T-cell (primary cell): Measurements from ENCODE around the gene GCAT. TPM values are rescaled to one million over a fixed set of nuclear protein-coding genes. Genes with fewer than 3 reads are reported as not detected.

Experiments
- ATAC-seq, 4 experiments: fragments of 200-7000 bp in 3 of 4; fragments of 150-1000 bp in 1 of 4; cut with Tn5 transposase; replicated peaks in 1 of 4; 1 replicate in 3 of 4; 2 replicates in 1 of 4; pipeline ENCODE4 v1.10.0; 2021; ENCODE audit warnings: moderate library complexity in 3 of 4, mild to moderate bottlenecking in 2 of 4, moderate number of reproducible peaks in 1 of 4
- CTCF ChIA-PET, 2 donors: fragments of 300-600 bp; sonication (Branson Sonifier 250); formaldehyde crosslinking; loops; one replicate each; lab custom pipeline; 2022; ENCODE audit warnings: antibody characterized with exemption in 2 of 2; lab: Charles Lee
- POLR2A ChIA-PET, 2 donors: fragments of 300-600 bp; sonication (Branson Sonifier 250); formaldehyde crosslinking; loops; one replicate each; lab custom pipeline; 2022; ENCODE audit warnings: antibody characterized with exemption in 2 of 2; lab: Charles Lee
- DNase-seq, 35 experiments: peaks; one replicate each; pipeline versions ENCODE4 v3.0.0 to v3.0.0-alpha.2; 2013 to 2023
- H3K27ac ChIP-seq: one replicate; pipeline ENCODE4 v1.5.1; 2013; ENCODE audit warnings: low read length
- H3K27me3 ChIP-seq, 2 experiments: replicated peaks in 1 of 2; 1 replicate in 1 of 2; 2 replicates in 1 of 2; pipeline versions ENCODE4 v1.6.1 to v1.7.0; 2013; ENCODE audit warnings: low read length in 1 of 2, mixed read lengths in 1 of 2; ENCODE audit not compliant: control insufficient read depth in 2 of 2, insufficient read depth in 2 of 2; ENCODE audit errors: extremely low read depth in 1 of 2
- H3K36me3 ChIP-seq, 2 donors: 1 replicate in 1 of 2; 2 replicates in 1 of 2; pipeline versions ENCODE4 v1.6.1 to v1.7.0; 2013; ENCODE audit warnings: low read length in 1 of 2; ENCODE audit not compliant: control insufficient read depth in 2 of 2, insufficient read depth in 1 of 2; ENCODE audit errors: extremely low read depth in 1 of 2
- H3K4me1 ChIP-seq, 2 experiments: 1 replicate in 1 of 2; 2 replicates in 1 of 2; pipeline versions ENCODE4 v1.6.1 to v1.7.0; 2013; ENCODE audit warnings: low read length in 2 of 2, mixed read lengths in 1 of 2; ENCODE audit not compliant: insufficient read depth in 2 of 2, control insufficient read depth in 1 of 2; ENCODE audit errors: extremely low read depth in 1 of 2
- H3K4me3 ChIP-seq, 2 donors: 1 replicate in 1 of 2; 2 replicates in 1 of 2; pipeline versions ENCODE4 v1.5.1 to v1.7.0; 2013; ENCODE audit warnings: mild to moderate bottlenecking in 2 of 2, low read length in 1 of 2, moderate library complexity in 1 of 2; ENCODE audit not compliant: control insufficient read depth in 1 of 2; ENCODE audit errors: extremely low read depth in 1 of 2
- H3K9me3 ChIP-seq: 2 replicates; pipeline ENCODE4 v1.7.0; 2013
- H3K27ac Mint-ChIP-seq, 2 donors: one replicate each; pipeline ENCODE4 v1.8.0; 2020 to 2021; ENCODE audit warnings: mild to moderate bottlenecking in 2 of 2, mixed read lengths in 2 of 2
- H3K27me3 Mint-ChIP-seq, 2 donors: one replicate each; pipeline ENCODE4 v1.8.0; 2021 to 2022; ENCODE audit warnings: mixed read lengths in 2 of 2
- H3K36me3 Mint-ChIP-seq: one replicate; pipeline ENCODE4 v1.8.0; 2021; ENCODE audit warnings: mixed read lengths
- H3K4me1 Mint-ChIP-seq, 3 donors: one replicate each; pipeline ENCODE4 v1.8.0; 2020 to 2022; ENCODE audit warnings: mixed read lengths in 3 of 3, mild to moderate bottlenecking in 1 of 3
- H3K4me3 Mint-ChIP-seq, 3 donors: one replicate each; pipeline ENCODE4 v1.8.0; 2020 to 2022; ENCODE audit warnings: mild to moderate bottlenecking in 3 of 3, mixed read lengths in 3 of 3, moderate library complexity in 3 of 3
- H3K9me3 Mint-ChIP-seq, 3 donors: one replicate each; pipeline ENCODE4 v1.8.0; 2020 to 2022; ENCODE audit warnings: mixed read lengths in 3 of 3
- WGBS: methylation state at CpG from one replicate; pipeline ENCODE4 v1.1.5; 2013; ENCODE audit warnings: missing lambda C conversion rate; ENCODE audit not compliant: insufficient coverage; 5-methylcytosine and 5-hydroxymethylcytosine counted together
- total RNA-seq, 35 experiments: library from RNA in 6 of 35; stranded (reverse) in 6 of 35; fragments of 120-200 nt in 1 of 35; gene quantifications; one replicate each; pipeline versions ENCODE4 v1.2.1 to v1.2.4 and lab custom pipeline; 2013 to 2026

The GCAT gene
- total RNA-seq, 5 donors from 2014 or later (not counting 1 experiment from before 2014, with no cell fraction given), result 1.2 to 3.5 (median 2.3) TPM

DNA sequence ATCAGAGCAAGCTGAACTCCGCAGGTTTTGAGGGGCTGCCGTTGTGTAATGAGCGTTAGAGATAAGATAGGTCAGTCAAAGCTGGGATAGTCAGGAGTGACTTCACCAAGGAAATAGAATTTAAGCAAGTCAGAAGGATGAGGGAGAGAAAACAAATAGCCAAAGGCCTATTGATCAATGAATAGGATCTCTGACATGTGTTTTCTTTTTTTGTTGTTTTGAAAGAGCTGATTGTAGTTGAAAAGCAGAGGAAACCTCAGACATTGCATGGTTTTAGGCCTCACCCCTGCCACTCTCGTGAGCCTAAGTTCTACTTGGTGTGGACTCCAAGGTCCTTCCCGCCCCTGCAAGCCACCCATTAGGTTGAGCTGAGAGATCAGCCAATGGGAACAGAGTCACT is 44.7 kb downstream of the GCAT start:
- H3K36me3 Mint-ChIP-seq, result peaks cover 44% of the 10 kb centered on the region

DNA sequence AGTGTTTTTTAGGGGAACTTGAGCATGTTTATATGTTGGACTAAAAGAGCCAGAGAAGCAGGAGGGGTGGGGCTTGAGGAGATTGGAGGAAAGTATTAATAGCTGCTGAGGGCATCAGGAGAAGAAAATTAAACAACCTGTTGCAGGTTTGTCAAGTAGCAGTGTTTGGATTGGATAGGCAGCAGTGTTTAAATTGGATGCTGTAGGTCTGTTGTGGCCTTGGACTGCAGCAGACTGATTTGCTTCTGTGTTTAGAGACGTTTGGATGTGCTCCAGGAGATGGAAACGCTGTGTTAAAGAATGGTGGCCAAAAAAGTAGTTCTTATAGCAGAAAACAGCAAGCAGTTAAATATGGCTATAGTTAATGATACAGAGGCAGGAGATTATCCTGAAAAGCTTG is 47.2 kb downstream of the GCAT start:
- Mint-ChIP-seq H3K27me3 (no peaks in the 10 kb centered on the region), H3K9me3 (no peaks in the 10 kb centered on the region), H3K4me3 (no peak overlapping the region), H3K4me1 (peaks cover 42 to 45% (median 43%) of the 10 kb centered on the region in 3 donors), H3K36me3 (peaks cover 50% of the 10 kb centered on the region), H3K27ac (no peak overlapping the region)
- ChIA-PET POLR2A (no interaction called here), CTCF (no interaction called here)
- Histone ChIP-seq H3K9me3 (no peaks in the 10 kb centered on the region), H3K36me3 (peaks cover 2 to 71% of the 10 kb centered on the region in 2 donors), H3K4me3 (no peak overlapping the region), H3K27me3 (no peaks in the 10 kb centered on the region), H3K4me1 (peaks cover 8 to 21% of the 10 kb centered on the region in 2 experiments), H3K27ac (no peak overlapping the region)
- no peak for DNase-seq
- WGBS, result 78% methylated on average over 2 of the region's 2 CpGs
- ATAC-seq, result no peak

More for the DNA sequence above, 44.7 kb downstream of the GCAT start:
- no peak for ATAC-seq
- H3K27me3 ChIP-seq, result no peaks in the 10 kb centered on the region
- H3K9me3 Mint-ChIP-seq, result no peaks in the 10 kb centered on the region
- peaks cover 16 to 40% of the 10 kb centered on the region in 2 experiments for H3K4me1 ChIP-seq
- peaks cover 59 to 61% (median 61%) of the 10 kb centered on the region in 3 donors for H3K4me1 Mint-ChIP-seq
- no peak for DNase-seq
- WGBS, result 86% methylated on average over 4 of the region's 5 CpGs
- ChIA-PET CTCF (interaction anchor here in 1 of 2 donors (1.0 kb wide), 1 partner anchor 34 kb away, joined by 4 read pairs; no protein-coding TSS in a partner anchor), POLR2A (interaction anchor here in 1 of 2 donors (0.9 kb wide), 1 partner anchor 9 kb away, joined by 3 read pairs; no protein-coding TSS in a partner anchor)
- no peaks in the 10 kb centered on the region for H3K27me3 Mint-ChIP-seq
- H3K9me3 ChIP-seq, result no peaks in the 10 kb centered on the region
- no peak overlapping the region for H3K27ac Mint-ChIP-seq
- peaks cover 2 to 51% of the 10 kb centered on the region in 2 donors for H3K36me3 ChIP-seq
- no peak overlapping the region for H3K4me3 Mint-ChIP-seq
- no peak overlapping the region for H3K27ac ChIP-seq
- no peak overlapping the region for H3K4me3 ChIP-seq

DNA sequence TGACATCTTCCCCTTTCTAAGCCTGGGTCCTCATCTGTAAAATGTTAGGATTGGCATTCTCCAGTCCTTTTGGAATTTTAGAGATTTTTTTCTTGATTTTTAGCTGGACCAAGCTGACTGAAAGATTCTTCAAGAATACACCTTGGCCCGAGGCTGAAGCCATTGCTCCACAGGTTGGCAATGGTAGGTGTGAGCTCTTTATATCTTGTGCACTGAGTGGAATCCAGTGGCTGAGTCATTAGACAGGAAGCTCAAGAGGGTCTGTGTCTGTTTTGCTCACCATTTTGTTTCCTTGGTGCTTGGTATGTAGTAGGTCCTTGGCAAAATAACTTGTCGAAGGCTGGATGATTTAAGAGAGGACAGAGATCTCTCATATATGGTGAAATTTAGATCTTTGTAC is 47.7 kb downstream of the GCAT start:
- no peak overlapping the region for H3K4me3 Mint-ChIP-seq
- POLR2A ChIA-PET, result no interaction called here
- Histone ChIP-seq H3K9me3 (no peaks in the 10 kb centered on the region), H3K4me1 (peaks cover 3 to 16% of the 10 kb centered on the region in 2 experiments), H3K36me3 (peaks cover 5 to 75% of the 10 kb centered on the region in 2 donors), H3K27me3 (no peaks in the 10 kb centered on the region), H3K27ac (no peak overlapping the region), H3K4me3 (no peak overlapping the region)
- no peak overlapping the region for H3K27ac Mint-ChIP-seq
- ATAC-seq (no peak), DNase-seq (no peak)
- peaks cover 38 to 43% (median 38%) of the 10 kb centered on the region in 3 donors for H3K4me1 Mint-ChIP-seq
- H3K36me3 Mint-ChIP-seq, result peaks cover 53% of the 10 kb centered on the region
- 100% methylated on average over 1 of the region's 2 CpGs for WGBS
- CTCF ChIA-PET, result no interaction called here
- no peaks in the 10 kb centered on the region for H3K27me3 Mint-ChIP-seq
- no peaks in the 10 kb centered on the region for H3K9me3 Mint-ChIP-seq

DNA sequence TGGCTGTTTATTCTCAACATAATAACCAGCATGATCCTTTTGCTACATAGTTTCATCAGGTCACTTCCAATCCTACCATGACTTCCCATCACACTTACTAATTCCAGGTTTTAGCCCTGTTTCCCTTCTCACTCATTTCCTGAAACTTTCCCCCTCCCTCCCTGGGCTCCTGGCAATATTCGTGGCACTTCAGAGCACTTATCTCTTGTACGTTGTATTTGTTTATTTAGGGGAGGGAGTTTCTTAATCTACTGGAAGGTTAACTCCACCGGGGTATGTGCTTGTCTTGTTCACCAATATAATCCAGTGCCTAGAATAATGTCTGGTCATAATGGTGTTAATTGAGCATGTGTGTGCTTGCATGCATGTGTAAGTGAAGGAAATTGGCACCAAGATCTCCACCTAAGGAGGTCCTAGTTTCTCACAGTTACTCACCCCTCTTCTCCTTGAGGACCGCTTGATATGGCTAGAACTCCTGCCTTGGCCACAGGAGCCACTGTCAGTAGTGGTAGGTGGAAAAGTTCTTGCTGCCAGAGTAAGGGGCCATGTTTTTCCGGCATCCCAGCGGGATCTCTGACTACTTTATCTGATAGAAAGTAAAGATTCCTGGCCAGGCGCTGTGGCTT is 53.2 kb downstream of the GCAT start:
- DNase-seq (no peak), ATAC-seq (no peak)
- no peak overlapping the region for H3K27ac ChIP-seq
- ChIA-PET POLR2A (interaction anchor here in 1 of 2 donors (0.6 kb wide), 1 partner anchor 17 kb away, joined by 3 read pairs; the partner anchor contains the start of gene ANKRD54), CTCF (interaction anchor here (0.6 to 3.7 kb wide), 3 partner anchors 31 to 252 kb away, joined by 4 to 41 read pairs (median 5); no protein-coding TSS in a partner anchor)
- Mint-ChIP-seq H3K9me3 (no peaks in the 10 kb centered on the region), H3K36me3 (peaks cover 51% of the 10 kb centered on the region), H3K4me1 (peaks cover 3 to 14% (median 9%) of the 10 kb centered on the region in 3 donors), H3K4me3 (no peak overlapping the region), H3K27ac (no peak overlapping the region), H3K27me3 (no peaks in the 10 kb centered on the region)
- no peaks in the 10 kb centered on the region for H3K27me3 ChIP-seq
- 93% methylated on average over 3 of the region's 7 CpGs for WGBS
- H3K9me3 ChIP-seq, result no peaks in the 10 kb centered on the region
- no peaks in the 10 kb centered on the region for H3K4me1 ChIP-seq
- no peak overlapping the region for H3K4me3 ChIP-seq
- H3K36me3 ChIP-seq, result peaks cover 25 to 82% of the 10 kb centered on the region in 2 donors

DNA sequence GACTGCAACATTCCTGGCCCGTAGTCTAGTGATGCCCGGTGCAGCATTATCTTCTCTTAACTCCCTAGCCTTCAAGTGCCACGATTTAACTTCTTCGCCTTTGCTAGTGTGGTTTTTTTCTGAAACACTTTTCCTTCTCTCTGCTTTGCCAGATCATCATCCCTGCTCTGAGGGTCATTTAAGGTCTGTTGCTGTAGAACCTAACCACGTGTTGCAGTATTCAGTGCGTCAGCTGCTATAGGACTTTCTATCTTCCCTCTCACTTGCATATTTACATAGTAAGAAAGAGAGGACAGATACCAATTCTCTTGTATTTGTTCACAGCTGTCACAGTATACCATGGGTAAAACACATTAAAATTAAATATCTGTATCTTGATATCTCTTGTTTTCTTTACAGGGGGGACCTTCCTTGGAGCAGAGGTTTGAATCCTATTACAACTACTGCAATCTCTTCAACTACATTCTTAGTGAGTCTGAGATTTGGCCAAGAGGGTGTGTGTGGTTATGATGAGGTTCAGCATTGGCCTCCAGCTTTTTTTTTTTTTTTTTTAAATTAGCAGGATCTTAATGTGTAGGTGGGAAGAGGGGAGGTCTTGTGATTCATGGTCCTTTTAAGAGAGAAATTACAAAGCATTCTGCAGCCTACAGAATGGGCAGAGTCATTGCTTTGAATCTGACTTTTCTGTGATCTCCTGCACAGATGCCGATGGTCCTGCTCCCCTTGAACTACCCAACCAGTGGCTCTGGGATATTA is 55.0 kb downstream of the GCAT start:
- no peak for DNase-seq
- no peak overlapping the region for H3K27ac ChIP-seq
- H3K27me3 Mint-ChIP-seq, result no peaks in the 10 kb centered on the region
- CTCF ChIA-PET, result interaction anchor here (0.5 to 3.7 kb wide), 18 partner anchors 19 to 270 kb away, joined by 3 to 41 read pairs (median 4); partner anchors contain the start of genes ANKRD54 (in 2 of the 2), C22orf23 (in 1 of the 2), POLR2F (in 1 of the 2) and TRIOBP (in 1 of the 2)
- H3K36me3 ChIP-seq, result peaks cover 25 to 83% of the 10 kb centered on the region in 2 donors
- H3K27me3 ChIP-seq, result no peaks in the 10 kb centered on the region
- no peaks in the 10 kb centered on the region for H3K9me3 ChIP-seq
- POLR2A ChIA-PET, result interaction anchor here in 1 of 2 donors (0.6 kb wide), 1 partner anchor 240 kb away, joined by 3 read pairs; no protein-coding TSS in a partner anchor
- H3K36me3 Mint-ChIP-seq, result peaks cover 51% of the 10 kb centered on the region
- no peaks in the 10 kb centered on the region for H3K9me3 Mint-ChIP-seq
- H3K4me1 Mint-ChIP-seq, result peaks cover 3 to 14% (median 9%) of the 10 kb centered on the region in 3 donors
- no peak for ATAC-seq
- no peak overlapping the region for H3K4me3 ChIP-seq
- H3K4me1 ChIP-seq, result no peaks in the 10 kb centered on the region
- 100% methylated on average over 1 of the region's 7 CpGs for WGBS
- H3K4me3 Mint-ChIP-seq, result no peak overlapping the region
- no peak overlapping the region for H3K27ac Mint-ChIP-seq

DNA sequence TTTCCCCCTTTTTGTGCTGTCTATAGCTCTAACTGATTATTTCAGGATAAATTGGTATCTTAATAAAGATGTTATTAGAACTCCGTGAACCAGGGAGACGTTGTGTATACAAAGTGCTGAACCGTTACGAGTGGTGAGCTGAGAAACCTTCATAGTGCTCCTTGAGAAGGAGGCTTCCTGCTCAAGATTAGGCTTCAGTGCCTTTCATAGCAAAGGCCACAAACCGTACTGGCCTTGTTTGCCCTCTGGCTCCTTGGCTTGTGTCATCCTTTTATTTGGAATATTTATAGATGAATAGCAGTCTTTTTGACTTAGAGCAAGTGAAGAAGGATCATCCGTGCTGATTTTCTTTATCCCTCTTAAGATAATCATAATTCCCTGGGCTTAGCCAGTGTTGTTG is 57.8 kb downstream of the GCAT start:
- DNase-seq (no peak), ATAC-seq (no peak)
- Histone ChIP-seq H3K9me3 (no peaks in the 10 kb centered on the region), H3K36me3 (peaks cover 24 to 82% of the 10 kb centered on the region in 2 donors), H3K4me3 (no peak overlapping the region), H3K27me3 (no peaks in the 10 kb centered on the region), H3K27ac (no peak overlapping the region), H3K4me1 (no peaks in the 10 kb centered on the region)
- peaks cover 49% of the 10 kb centered on the region for H3K36me3 Mint-ChIP-seq
- WGBS, result 100% methylated on average over 3 of the region's 6 CpGs
- H3K4me1 Mint-ChIP-seq, result peaks cover 3 to 14% (median 8%) of the 10 kb centered on the region in 3 donors
- ChIA-PET POLR2A (interaction anchor here in 1 of 2 donors (0.6 kb wide), 1 partner anchor 1428 kb away, joined by 8 read pairs; no protein-coding TSS in a partner anchor), CTCF (no interaction called here)
- no peak overlapping the region for H3K27ac Mint-ChIP-seq
- no peaks in the 10 kb centered on the region for H3K9me3 Mint-ChIP-seq
- no peaks in the 10 kb centered on the region for H3K27me3 Mint-ChIP-seq
- H3K4me3 Mint-ChIP-seq, result no peak overlapping the region
